ENCODE results near the gene SMYD3.
"Not testable (repeated sequence)": the region's sequence is repeated elsewhere in the genome, so short reads cannot be mapped to it uniquely, and the experiment has no call there.

DNA sequence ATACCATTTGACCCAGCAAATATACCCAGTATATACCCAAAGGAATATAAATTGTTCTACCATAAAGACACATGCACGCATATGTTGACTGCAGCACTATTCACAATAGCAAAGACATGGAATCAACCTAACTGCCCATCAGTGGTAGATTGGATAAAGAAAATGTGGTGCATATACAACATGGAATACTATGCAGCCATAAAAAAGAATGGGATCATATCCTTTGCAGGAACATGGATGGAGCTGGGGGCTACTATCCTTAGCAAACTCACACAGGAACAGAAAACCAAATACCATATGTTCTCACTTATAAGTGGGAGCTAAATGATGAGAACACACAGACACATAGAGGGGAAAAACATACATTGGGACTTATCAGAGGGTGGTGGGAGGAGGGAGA, 766.7 kb downstream of the SMYD3 start:
- TF ChIP-seq, protein P1, sequence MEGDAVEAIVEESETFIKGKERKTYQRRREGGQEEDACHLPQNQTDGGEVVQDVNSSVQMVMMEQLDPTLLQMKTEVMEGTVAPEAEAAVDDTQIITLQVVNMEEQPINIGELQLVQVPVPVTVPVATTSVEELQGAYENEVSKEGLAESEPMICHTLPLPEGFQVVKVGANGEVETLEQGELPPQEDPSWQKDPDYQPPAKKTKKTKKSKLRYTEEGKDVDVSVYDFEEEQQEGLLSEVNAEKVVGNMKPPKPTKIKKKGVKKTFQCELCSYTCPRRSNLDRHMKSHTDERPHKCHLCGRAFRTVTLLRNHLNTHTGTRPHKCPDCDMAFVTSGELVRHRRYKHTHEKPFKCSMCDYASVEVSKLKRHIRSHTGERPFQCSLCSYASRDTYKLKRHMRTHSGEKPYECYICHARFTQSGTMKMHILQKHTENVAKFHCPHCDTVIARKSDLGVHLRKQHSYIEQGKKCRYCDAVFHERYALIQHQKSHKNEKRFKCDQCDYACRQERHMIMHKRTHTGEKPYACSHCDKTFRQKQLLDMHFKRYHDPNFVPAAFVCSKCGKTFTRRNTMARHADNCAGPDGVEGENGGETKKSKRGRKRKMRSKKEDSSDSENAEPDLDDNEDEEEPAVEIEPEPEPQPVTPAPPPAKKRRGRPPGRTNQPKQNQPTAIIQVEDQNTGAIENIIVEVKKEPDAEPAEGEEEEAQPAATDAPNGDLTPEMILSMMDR (IDR thresholded peaks at IDR 0.05), result not testable (repeated sequence)
- TF ChIP-seq EP300, POLR2A (IDR thresholded peaks at IDR 0.05): not testable (repeated sequence)
